H1 (cell line): ENCODE results near the gene WNT3A. TPM values are rescaled to one million over a fixed set of nuclear protein-coding genes. Genes with fewer than 3 reads are reported as not detected.
A peak's percentile ranks its signal among the peaks of the same experiment; 100 is the strongest.

ENCODE experiments used
- CTCF ChIA-PET: fragments of 300-600 bp; sonication (Branson Sonifier 250); formaldehyde crosslinking; loops from one replicate; lab custom pipeline; 2021; ENCODE audit not compliant: partially characterized antibody; lab: Charles Lee
- POLR2A ChIA-PET: fragments of 300-600 bp; sonication (Branson Sonifier 250); formaldehyde crosslinking; loops from one replicate; lab custom pipeline; 2021; ENCODE audit warnings: inconsistent platforms; ENCODE audit not compliant: partially characterized antibody; lab: Charles Lee
- DNase-seq, 2 experiments: peaks; one replicate each; pipeline versions ENCODE4 v3.0.0 to v3.0.0-alpha.2; 2010 to 2022; ENCODE audit warnings: low spot score in 2 of 2, low read depth in 1 of 2, mixed read lengths in 1 of 2
- FAIRE-seq: peaks from 2 replicates; lab custom pipeline; 2011; peaks lifted over from hg19 to GRCh38; lab: Jason Lieb, UNC
- H2AFZ ChIP-seq: 2 replicates; pipeline ENCODE4 v1.8.1; 2012; ENCODE audit warnings: low read length, inconsistent platforms
- H2AK5ac ChIP-seq: 2 replicates; pipeline ENCODE4 v1.6.1; 2013; ENCODE audit warnings: low read depth, low read length
- H2BK120ac ChIP-seq: replicated peaks from 2 replicates; pipeline ENCODE3; 2013; ENCODE audit warnings: low read depth, low read length, inconsistent platforms
- H2BK12ac ChIP-seq: 2 replicates; pipeline ENCODE4 v1.6.1; 2013; ENCODE audit warnings: low read depth, low read length
- H2BK15ac ChIP-seq: 2 replicates; pipeline ENCODE4 v1.6.1; 2013; ENCODE audit warnings: low read length
- H2BK20ac ChIP-seq: 2 replicates; pipeline ENCODE4 v1.6.1; 2013; ENCODE audit warnings: low read length
- H2BK5ac ChIP-seq: 2 replicates; pipeline ENCODE4 v1.6.1; 2013; ENCODE audit warnings: low read depth, low read length
- H3K14ac ChIP-seq: 2 replicates; pipeline ENCODE4 v1.6.1; 2013; ENCODE audit warnings: inconsistent platforms; ENCODE audit not compliant: insufficient read length
- H3K18ac ChIP-seq: 2 replicates; pipeline ENCODE4 v1.6.1; 2013; ENCODE audit warnings: low read length; ENCODE audit errors: extremely low read depth
- H3K23ac ChIP-seq: 2 replicates; pipeline ENCODE4 v1.6.1; 2013; ENCODE audit warnings: inconsistent platforms; ENCODE audit not compliant: insufficient read length
- H3K23me2 ChIP-seq: 2 replicates; pipeline ENCODE4 v1.6.1; 2013; ENCODE audit warnings: low read depth, low read length
- H3K27ac ChIP-seq: 2 replicates; pipeline ENCODE4 v1.6.1; 2011; ENCODE audit warnings: low read depth, low read length, inconsistent platforms
- H3K27me3 ChIP-seq, 4 experiments: replicated peaks in 1 of 4; 1 replicate in 1 of 4; 2 replicates in 3 of 4; pipeline versions ENCODE4 v1.6.1 to v1.8.1; 2011 to 2013; ENCODE audit warnings: low read length in 3 of 4, mild to moderate bottlenecking in 3 of 4, inconsistent platforms in 2 of 4, mixed read lengths in 2 of 4, moderate library complexity in 1 of 4; ENCODE audit not compliant: control insufficient read depth in 3 of 4, insufficient read depth in 3 of 4; ENCODE audit errors: extremely low read depth in 1 of 4
- H3K36me3 ChIP-seq, 4 experiments: 2 replicates each; pipeline versions ENCODE4 v1.6.1 to v1.8.1; 2011 to 2013; ENCODE audit warnings: mild to moderate bottlenecking in 4 of 4, low read length in 3 of 4, moderate library complexity in 2 of 4, control low read depth in 1 of 4, inconsistent platforms in 1 of 4; ENCODE audit not compliant: insufficient read depth in 4 of 4, control insufficient read depth in 2 of 4
- H3K4ac ChIP-seq: replicated peaks from 2 replicates; pipeline ENCODE3; 2013; ENCODE audit warnings: low read length, low read depth, mixed read lengths, inconsistent platforms; ENCODE audit not compliant: insufficient read length
- H3K4me1 ChIP-seq, 4 experiments: replicated peaks in 1 of 4; 1 replicate in 1 of 4; 2 replicates in 3 of 4; pipeline versions ENCODE4 v1.6.1 to v1.8.1; 2011 to 2013; ENCODE audit warnings: low read length in 3 of 4, inconsistent platforms in 2 of 4, mixed read lengths in 1 of 4; ENCODE audit not compliant: insufficient read depth in 4 of 4, control insufficient read depth in 3 of 4
- H3K4me2 ChIP-seq, 2 experiments: 2 replicates each; pipeline versions ENCODE4 v1.6.1 to v1.8.1; 2011 to 2013; ENCODE audit warnings: low read depth in 2 of 2, low read length in 2 of 2, control low read depth in 1 of 2, inconsistent platforms in 1 of 2, mild to moderate bottlenecking in 1 of 2; ENCODE audit not compliant: insufficient read depth in 1 of 2
- H3K4me3 ChIP-seq, 4 experiments: fragments of 200-600, 300-600 bp in 1 of 4; sonication (generic), shearing (Covaris generic), sonication (Bioruptor Twin) in 1 of 4; 2 replicates each; pipeline versions ENCODE4 v1.5.1 to v1.8.1; 2011 to 2016; ENCODE audit warnings: low read length in 4 of 4, low read depth in 3 of 4, control low read depth in 2 of 4, inconsistent platforms in 2 of 4, mild to moderate bottlenecking in 2 of 4, mixed read lengths in 1 of 4, moderate library complexity in 1 of 4; ENCODE audit not compliant: insufficient read depth in 2 of 4; ENCODE audit errors: extremely low read depth in 1 of 4
- H3K56ac ChIP-seq: replicated peaks from 2 replicates; pipeline ENCODE3; 2013; ENCODE audit warnings: low read depth, mild to moderate bottlenecking, mixed read lengths, low read length, inconsistent platforms; ENCODE audit not compliant: insufficient read length
- H3K79me1 ChIP-seq: 2 replicates; pipeline ENCODE4 v1.6.1; 2013; ENCODE audit warnings: low read depth, low read length, control low read depth
- H3K79me2 ChIP-seq, 2 experiments: 2 replicates each; pipeline versions ENCODE4 v1.6.1 to v1.8.1; 2012 to 2013; ENCODE audit warnings: low read length in 2 of 2, mild to moderate bottlenecking in 2 of 2, inconsistent platforms in 1 of 2; ENCODE audit not compliant: insufficient read depth in 2 of 2, control insufficient read depth in 1 of 2
- H3K9ac ChIP-seq, 4 experiments: replicated peaks in 1 of 4; 1 replicate in 1 of 4; 2 replicates in 3 of 4; pipeline versions ENCODE4 v1.6.1 to v1.8.1; 2011 to 2013; ENCODE audit warnings: low read depth in 3 of 4, low read length in 3 of 4, control low read depth in 2 of 4, mild to moderate bottlenecking in 2 of 4, moderate library complexity in 2 of 4, inconsistent platforms in 1 of 4; ENCODE audit errors: extremely low read depth in 1 of 4
- H3K9me3 ChIP-seq, 2 experiments: 2 replicates each; pipeline versions ENCODE4 v1.6.1 to v1.8.1; 2012 to 2013; ENCODE audit warnings: mild to moderate bottlenecking in 2 of 2, moderate library complexity in 2 of 2, control low read depth in 1 of 2, inconsistent platforms in 1 of 2, low read depth in 1 of 2, low read length in 1 of 2, mixed read lengths in 1 of 2; ENCODE audit not compliant: insufficient read depth in 2 of 2
- H4K20me1 ChIP-seq, 2 experiments: replicated peaks in 1 of 2; 2 replicates each; pipeline versions ENCODE3 to v1.8.1; 2011 to 2013; ENCODE audit warnings: inconsistent platforms in 2 of 2, low read length in 2 of 2, mild to moderate bottlenecking in 1 of 2; ENCODE audit not compliant: insufficient read depth in 2 of 2, control insufficient read depth in 1 of 2
- H4K5ac ChIP-seq: 2 replicates; pipeline ENCODE4 v1.6.1; 2013; ENCODE audit warnings: low read length, low read depth, mixed read lengths, inconsistent platforms; ENCODE audit not compliant: insufficient read length
- H4K8ac ChIP-seq: 2 replicates; pipeline ENCODE4 v1.8.0; 2013; ENCODE audit warnings: mild to moderate bottlenecking, moderate library complexity, low read length, inconsistent platforms; ENCODE audit not compliant: insufficient read depth; ENCODE audit errors: extremely low read depth
- H4K91ac ChIP-seq: replicated peaks from 2 replicates; pipeline ENCODE3; 2013; ENCODE audit warnings: low read length, mixed read lengths, inconsistent platforms; ENCODE audit not compliant: insufficient read length
- BACH1 ChIP-seq: IDR thresholded peaks from 2 replicates; pipeline ENCODE4 v1.6.1; 2012; ENCODE audit warnings: low read length, improper control_type of control experiment
- CBX5 ChIP-seq: fragments of 300-800, 300-1000 bp; sonication (generic); IDR thresholded peaks from 2 replicates; pipeline ENCODE4 v1.7.1; 2016; ENCODE audit warnings: antibody characterized with exemption, low read length, low read depth
- CBX8 ChIP-seq: fragments of 300-800, 300-1000 bp; sonication (generic); IDR thresholded peaks from 2 replicates; pipeline ENCODE4 v1.7.1; 2016; ENCODE audit warnings: low read depth, low read length, borderline replicate concordance
- CREB1 ChIP-seq: IDR thresholded peaks from 2 replicates; pipeline ENCODE4 v1.6.1; 2012; ENCODE audit warnings: inconsistent platforms
- EP300 ChIP-seq, 2 experiments: IDR thresholded peaks; 1 replicate in 1 of 2; 2 replicates in 1 of 2; pipeline ENCODE4 v1.6.1; 2011 to 2012; ENCODE audit warnings: low read depth in 2 of 2, low read length in 2 of 2, mild to moderate bottlenecking in 2 of 2, borderline replicate concordance in 1 of 2, inconsistent platforms in 1 of 2, moderate library complexity in 1 of 2
- EZH2 ChIP-seq: fragments of 200-600 bp; sonication (generic); IDR thresholded peaks from 2 replicates; pipeline ENCODE4 v1.7.1; 2012; ENCODE audit warnings: low read depth, mild to moderate bottlenecking, moderate library complexity, low read length, inconsistent platforms; ENCODE audit not compliant: severe bottlenecking
- GTF2F1 ChIP-seq: IDR thresholded peaks from 2 replicates; pipeline ENCODE4 v1.6.1; 2012; ENCODE audit warnings: low read depth, low read length, improper control_type of control experiment, borderline replicate concordance
- JUN ChIP-seq: IDR thresholded peaks from 2 replicates; pipeline ENCODE4 v1.6.1; 2011; ENCODE audit warnings: low read depth, mild to moderate bottlenecking, improper control_type of control experiment, low read length
- PHF8 ChIP-seq: fragments of 200-600 bp; sonication (generic); conservative IDR thresholded peaks from 2 replicates; pipeline ENCODE4 v1.7.1; 2012; ENCODE audit warnings: low read depth, mild to moderate bottlenecking, inconsistent platforms, low read length, moderate library complexity
- SIX5 ChIP-seq: IDR thresholded peaks from 2 replicates; pipeline ENCODE4 v1.6.1; 2011; ENCODE audit warnings: mild to moderate bottlenecking, low read depth, low read length
- TCF12 ChIP-seq: IDR thresholded peaks from 2 replicates; pipeline ENCODE4 v1.6.1; 2011; ENCODE audit warnings: low read depth, mild to moderate bottlenecking, low read length
- WGBS, 2 experiments: shearing (Covaris generic) in 1 of 2; methylation state at CpG; one replicate each; pipeline versions ENCODE4 v1.1.6 to v1.1.7; 2013 to 2015; ENCODE audit warnings: low lambda C conversion rate in 2 of 2, mixed read lengths in 2 of 2, inconsistent platforms in 1 of 2, low coverage in 1 of 2, missing lambda C conversion rate in 1 of 2; ENCODE audit not compliant: insufficient replicate concordance in 2 of 2, insufficient coverage in 1 of 2, insufficient read length in 1 of 2; ENCODE audit errors: extremely low coverage in 1 of 2, missing lambda C conversion rate in 1 of 2; 5-methylcytosine and 5-hydroxymethylcytosine counted together
- polyA plus RNA-seq, 7 experiments: library from polyadenylated mRNA; depleted of rRNA in 3 of 7; stranded (reverse) in 5 of 7; unstranded in 2 of 7; fragments of >200 nt in 5 of 7; fragments of 200-250 nt in 2 of 7; gene quantifications; 1 replicate in 5 of 7; 2 replicates in 1 of 7; 4 replicates in 1 of 7; pipeline versions ENCODE4 v1.2.1 to v1.2.3, GENCODE V29; 2011 to 2013; ENCODE audit warnings: missing spikeins in 2 of 7, mixed read lengths in 2 of 7
- total RNA-seq: library from RNA; stranded (reverse); fragmentation: NEBNext Ultra II Directional; extraction: Animal tissue kit (Norgen Biotek cat#: 25700); gene quantifications from 2 replicates; pipeline ENCODE4 v1.2.1, GENCODE V29; 2021
- TF ChIP-seq, protein P1 (sequence below): IDR thresholded peaks from 2 replicates; pipeline ENCODE4 v1.6.1; 2012; ENCODE audit warnings: inconsistent platforms

WNT3A gene
- total and polyA plus RNA-seq, 2 of the 8 experiments (the other 6 are each of a cell fraction or from before 2014, with no cell fraction given) = 0.08 to 0.19 TPM

DNA sequence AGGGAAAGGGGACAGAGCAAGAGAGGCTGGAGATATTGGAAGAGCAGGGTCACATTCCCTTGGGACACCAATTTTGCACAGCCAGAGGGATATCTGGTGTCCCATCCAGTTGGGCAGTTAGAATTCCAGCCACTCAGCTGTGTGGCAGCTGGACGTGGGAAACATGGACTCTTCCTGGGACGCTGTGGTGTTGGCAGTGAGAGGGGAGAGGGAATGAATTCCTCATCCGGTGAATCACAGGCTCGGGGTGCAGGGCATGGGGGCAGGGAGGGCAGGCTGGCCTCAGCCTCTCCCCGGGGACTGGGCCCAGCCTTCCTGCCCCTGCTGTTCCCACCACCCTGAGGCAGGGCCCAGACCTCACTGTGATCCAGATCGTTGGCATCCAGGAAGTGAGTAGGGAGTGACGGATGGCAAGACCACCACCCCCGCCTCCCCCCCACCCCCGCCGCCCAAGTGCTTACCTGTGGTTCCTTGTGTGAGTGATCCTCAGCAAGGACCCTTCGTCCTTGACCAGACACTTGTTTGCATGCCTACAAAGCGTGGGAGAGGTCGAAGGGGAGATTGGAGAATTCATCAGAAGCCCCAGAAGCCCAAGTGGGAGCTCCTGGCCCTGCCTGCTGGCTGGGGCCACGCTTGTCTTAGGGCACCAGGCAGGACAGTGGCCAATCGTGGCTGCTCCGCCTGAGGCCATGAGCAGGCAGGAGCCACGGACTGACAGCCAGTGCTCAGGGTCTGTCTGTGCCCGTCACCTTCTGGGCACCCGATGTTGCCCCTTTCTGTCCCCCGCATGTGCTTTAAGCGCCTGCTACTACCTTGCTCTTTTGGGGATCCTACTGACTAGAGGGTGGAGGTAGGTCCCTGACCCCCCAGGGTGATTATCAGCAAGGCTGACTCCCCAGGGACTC lies 8.7 kb downstream of the WNT3A start:
- no peaks in the 10 kb centered on the region for H3K36me3 ChIP-seq
- H3K56ac ChIP-seq = no peak overlapping the region
- DNase-seq (no peak), FAIRE-seq (no peak)
- H2AK5ac ChIP-seq = no peak overlapping the region
- no peak overlapping the region for H3K23ac ChIP-seq
- no peak overlapping the region for H2BK12ac ChIP-seq
- no peaks in the 10 kb centered on the region; a peak in 1 of 7 replicates for H3K4me1 ChIP-seq
- no peak overlapping the region for H3K27ac ChIP-seq
- no peaks in the 10 kb centered on the region for H4K20me1 ChIP-seq
- no peaks in the 10 kb centered on the region for H3K79me2 ChIP-seq
- H4K91ac ChIP-seq = no peak overlapping the region
- no peaks in the 10 kb centered on the region for H3K23me2 ChIP-seq
- H3K14ac ChIP-seq = no peak overlapping the region
- H3K4me2 ChIP-seq = no peak overlapping the region
- H3K18ac ChIP-seq = peak overlapping the region; percentile 19; the same call in 1 of the 2 replicates
- WGBS, 2 experiments = 84% methylated on average over 17 of the region's 21 CpGs; no CpG with 5 or more reads in 1 of the 2 experiments
- no peaks in the 10 kb centered on the region for H3K9me3 ChIP-seq
- H2BK5ac ChIP-seq = no peak overlapping the region
- H3K27me3 ChIP-seq = peaks cover 5 to 42% (median 34%) of the 10 kb centered on the region in 4 experiments
- ChIA-PET CTCF (interaction anchor here (0.6 to 8.3 kb wide), 3 partner anchors 10 to 74 kb away, joined by 3 to 64 read pairs (median 3); partner anchors contain the start of gene WNT3A), POLR2A (no interaction called here)
- no peak overlapping the region for H2AFZ ChIP-seq
- H4K5ac ChIP-seq = no peak overlapping the region
- no peak overlapping the region for H2BK20ac ChIP-seq
- H3K79me1 ChIP-seq = no peaks in the 10 kb centered on the region
- H3K4ac ChIP-seq = no peak overlapping the region
- no peak overlapping the region for H3K9ac ChIP-seq
- H2BK15ac ChIP-seq = no peak overlapping the region
- H3K4me3 ChIP-seq = no peak overlapping the region
- H2BK120ac ChIP-seq = no peak overlapping the region
- no peak overlapping the region for H4K8ac ChIP-seq
- no peak for TF ChIP-seq TCF12
- TF ChIP-seq, protein P1, sequence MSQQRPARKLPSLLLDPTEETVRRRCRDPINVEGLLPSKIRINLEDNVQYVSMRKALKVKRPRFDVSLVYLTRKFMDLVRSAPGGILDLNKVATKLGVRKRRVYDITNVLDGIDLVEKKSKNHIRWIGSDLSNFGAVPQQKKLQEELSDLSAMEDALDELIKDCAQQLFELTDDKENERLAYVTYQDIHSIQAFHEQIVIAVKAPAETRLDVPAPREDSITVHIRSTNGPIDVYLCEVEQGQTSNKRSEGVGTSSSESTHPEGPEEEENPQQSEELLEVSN = no peak
- no peak for TF ChIP-seq GTF2F1
- no peak for TF ChIP-seq CREB1
- TF ChIP-seq SIX5 = no peak
- no peak for TF ChIP-seq CBX5
- TF ChIP-seq EP300 (IDR thresholded peaks at IDR 0.05; ENCODE audit: borderline replicate concordance in 1 of 2, low read depth in 2 of 2, low read length in 2 of 2) = no peak
- no peak for TF ChIP-seq EZH2
- TF ChIP-seq BACH1 = no peak
- TF ChIP-seq PHF8 = no peak
- TF ChIP-seq JUN = no peak
- no peak for TF ChIP-seq CBX8
